ENCODE measurements around the gene CLPX.
"Not testable (repeated sequence)": the region's sequence is repeated elsewhere in the genome, so short reads cannot be mapped to it uniquely, and the experiment has no call there.

CLPX gene

GRCh38 chr15:65184868-65185717 is at the start of gene CLPX:
TSS of gene CLPX (minus strand) at chr15:65185342. CDS start at chr15:65185153, 189 bp downstream.
- DNase-seq: peak; percentile 94

DNA sequence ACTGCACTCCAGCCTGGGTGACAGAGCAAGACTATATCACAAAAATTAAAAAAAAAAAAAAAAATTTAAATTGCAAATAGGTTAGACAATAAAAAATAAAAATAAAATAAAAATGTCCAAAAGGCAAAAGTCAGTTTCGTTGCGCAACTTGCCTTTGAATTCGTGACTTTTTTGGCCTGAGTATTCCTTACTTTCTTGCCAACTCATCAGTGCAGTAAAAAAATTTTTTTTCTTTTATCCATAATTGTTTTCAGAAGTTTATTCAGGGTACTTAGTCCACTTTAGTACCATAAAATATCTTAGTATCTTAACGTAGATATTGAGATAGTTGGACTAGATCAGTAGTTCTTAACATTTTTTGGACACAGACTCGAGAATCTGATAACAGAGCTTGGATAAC is 48.6 kb upstream of the CLPX start:
- DNase-seq: no peak

DNA sequence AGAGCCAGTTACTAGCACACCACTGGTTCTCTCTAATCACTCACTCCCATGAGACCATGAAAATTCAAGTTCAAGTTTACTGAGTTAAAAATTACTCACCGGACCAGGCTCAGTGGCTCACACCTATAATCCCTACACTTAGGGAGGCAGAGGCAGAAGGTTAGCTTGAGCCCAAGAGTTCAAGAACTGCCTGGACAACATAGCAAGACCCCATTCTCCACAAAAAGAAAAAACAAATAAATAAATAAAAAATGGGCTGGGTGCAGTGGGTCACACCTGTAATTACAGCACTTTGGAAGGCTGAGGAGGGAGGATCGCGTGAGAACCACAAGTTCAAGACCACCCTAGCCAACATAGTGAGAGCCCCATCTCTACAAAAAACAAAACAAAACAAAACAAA is 47.4 kb upstream of the CLPX start:
- DNase-seq: no peak

GRCh38 chr15:65231306-65231705 is 46.2 kb upstream of the CLPX start:
- no peak for DNase-seq

DNA sequence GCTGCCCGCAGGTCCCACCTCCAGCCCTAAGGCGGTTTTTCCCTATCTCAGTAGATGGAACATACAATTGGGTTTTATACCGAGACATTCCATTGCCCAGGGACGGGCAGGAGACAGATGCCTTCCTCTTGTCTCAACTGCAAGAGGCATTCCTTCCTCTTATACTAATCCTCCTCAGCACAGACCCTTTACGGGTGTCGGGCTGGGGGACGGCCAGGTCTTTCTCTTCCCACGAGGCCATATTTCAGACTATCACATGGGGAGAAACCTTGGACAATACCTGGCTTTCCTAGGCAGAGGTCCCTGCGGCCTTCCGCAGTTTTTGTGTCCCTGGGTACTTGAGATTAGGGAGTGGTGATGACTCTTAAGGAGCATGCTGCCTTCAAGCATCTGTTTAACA is 41.8 kb upstream of the CLPX start:
- DNase-seq: not testable (repeated sequence)

DNA sequence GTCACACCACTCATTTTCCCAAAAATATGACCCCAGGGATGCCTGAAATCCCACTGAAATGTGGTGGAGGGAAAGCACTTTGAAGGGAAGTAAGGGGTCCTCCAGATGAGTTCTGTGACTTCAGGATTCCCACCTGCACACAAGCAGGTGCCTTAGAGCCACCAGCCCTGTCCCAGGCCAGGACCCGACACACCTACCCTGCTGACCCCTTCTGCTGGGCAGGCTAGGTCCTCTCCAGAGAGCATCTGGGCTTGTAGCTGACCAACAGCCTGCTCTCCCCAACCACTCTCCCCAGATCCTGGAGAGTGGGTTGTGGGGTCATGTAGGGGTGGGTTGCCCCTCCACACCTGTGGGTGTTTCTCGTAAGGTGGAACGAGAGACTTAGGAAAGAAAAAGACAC is 41.1 kb upstream of the CLPX start:
- no peak for DNase-seq

- no peak for DNase-seq
These were observed 38.9 kb upstream of the CLPX start for GRCh38 chr15:65223996-65224395.

- DNase-seq: no peak
These were observed 37.7 kb upstream of the CLPX start for GRCh38 chr15:65222891-65223290.

DNA sequence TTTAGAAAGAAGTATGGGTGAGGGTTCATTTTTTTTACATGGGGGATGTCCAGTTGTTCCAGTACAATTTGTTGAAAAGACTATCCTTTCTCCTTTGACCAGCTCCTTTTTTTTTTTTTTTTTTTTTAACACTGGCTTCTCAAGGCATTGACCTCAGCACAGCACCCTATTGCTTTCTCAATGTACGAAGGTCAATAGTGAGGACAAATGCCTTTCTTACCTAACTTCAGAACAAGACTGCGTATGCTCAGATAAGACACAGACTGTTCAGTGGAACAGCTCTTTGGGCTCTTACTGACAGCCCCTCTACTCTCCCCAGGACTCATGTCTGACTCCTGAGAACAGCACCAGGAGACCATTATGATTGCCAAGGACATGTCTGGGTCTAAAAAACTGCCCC is 36.6 kb upstream of the CLPX start:
- no peak for DNase-seq

DNA sequence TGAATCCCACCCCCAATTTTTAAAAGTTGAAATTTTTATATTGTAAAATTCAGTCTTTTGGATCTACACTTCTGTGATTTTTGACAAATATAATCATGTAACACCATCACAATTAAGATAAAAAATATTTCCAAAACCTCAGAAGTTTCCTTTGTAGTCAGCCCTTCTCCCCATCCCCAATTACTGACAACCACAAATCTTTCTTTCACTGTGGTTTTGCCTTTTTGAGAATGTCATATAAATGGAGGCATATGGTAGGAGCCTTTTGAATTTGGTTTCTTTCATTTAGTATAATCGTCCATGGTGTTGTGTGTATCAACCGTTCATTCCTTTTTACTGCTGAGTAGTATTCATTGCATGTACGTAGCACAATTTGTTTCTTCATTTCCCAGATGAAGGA is 34.0 kb upstream of the CLPX start:
- no peak for DNase-seq

DNA sequence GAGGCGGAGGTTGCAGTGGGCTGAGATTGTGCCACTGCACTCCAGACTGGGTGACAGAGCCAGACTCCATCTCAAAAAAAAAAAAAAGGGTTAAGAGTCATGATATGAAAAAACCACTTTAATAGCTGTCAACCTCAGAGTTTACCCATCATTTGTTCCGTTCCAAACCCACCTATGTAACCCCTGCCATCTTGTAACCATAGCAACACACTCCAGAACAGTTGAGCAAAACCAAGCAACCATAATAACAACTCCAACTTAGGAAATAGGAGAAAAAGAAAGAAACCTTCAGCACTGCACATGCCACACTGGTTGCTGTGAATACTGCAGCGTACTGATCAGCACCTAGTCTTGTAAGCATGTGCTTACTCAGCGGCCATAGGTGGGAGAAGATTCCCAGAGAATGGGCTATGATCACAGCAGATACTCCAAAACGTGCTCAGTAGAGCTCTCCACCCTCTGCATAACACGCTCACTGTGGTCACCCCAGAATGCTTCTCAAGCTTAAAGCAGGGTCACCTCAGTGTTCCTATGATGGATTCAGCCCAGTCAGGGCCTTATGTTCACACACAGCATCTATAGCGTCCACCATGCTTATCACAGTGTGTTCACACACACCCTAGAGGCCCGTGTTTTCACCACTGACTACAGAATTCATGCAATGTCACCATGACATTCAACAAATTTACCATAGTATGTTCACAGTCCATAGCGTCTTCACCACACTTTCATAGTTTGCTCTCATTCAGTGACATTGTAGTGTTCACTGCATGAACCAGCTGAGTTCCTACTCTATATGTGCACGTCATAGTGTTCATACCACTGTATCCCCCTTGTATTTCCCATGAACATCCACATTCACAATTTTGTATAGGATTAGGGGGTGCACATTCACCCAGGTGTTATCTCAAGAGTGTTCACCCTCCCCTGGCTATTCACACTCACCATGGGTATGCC is 32.7 kb upstream of the CLPX start:
- no peak for DNase-seq

- no peak for DNase-seq
These were observed 30.4 kb upstream of the CLPX start for GRCh38 chr15:65215496-65215895.

DNA sequence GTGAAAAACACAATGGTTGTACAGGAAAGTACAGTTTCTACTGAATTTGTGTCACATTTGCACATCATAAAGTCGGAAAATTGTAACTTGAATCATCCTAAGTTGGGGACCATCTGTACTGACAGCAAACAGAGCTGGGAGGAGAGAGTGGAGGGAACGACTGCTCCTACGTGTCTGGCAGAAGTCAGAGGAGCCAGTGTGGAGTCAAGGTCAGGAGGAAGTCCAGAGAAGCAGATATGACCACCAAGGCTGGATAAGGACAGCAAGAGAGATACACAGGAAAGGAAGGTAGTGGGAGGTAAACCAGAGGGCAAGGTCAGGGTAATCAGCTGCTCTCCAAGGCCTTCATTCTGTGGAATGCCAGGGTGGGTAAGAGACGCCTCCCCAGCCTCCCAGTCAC is 28.9 kb upstream of the CLPX start:
- DNase-seq: no peak

DNA sequence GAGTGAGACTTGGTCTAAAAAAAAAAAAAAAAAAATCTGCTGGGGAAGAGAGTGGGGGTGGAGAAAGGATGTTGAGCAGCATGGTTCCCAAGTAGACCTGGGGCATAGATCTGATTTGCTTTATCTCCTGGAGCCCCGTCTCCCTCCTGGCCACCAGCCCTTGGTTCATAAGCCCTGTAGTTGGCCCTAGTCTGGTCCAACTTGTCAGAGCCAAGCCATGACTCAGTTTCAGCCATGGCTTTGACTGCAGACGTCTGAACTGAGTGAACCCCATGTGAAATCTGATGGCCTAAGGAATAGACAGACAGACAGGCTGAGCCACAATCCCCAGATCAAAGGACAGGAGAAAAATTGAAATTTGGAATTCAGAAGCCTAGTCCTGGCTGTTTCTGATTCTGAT is 28.1 kb upstream of the CLPX start:
- DNase-seq: no peak

DNA sequence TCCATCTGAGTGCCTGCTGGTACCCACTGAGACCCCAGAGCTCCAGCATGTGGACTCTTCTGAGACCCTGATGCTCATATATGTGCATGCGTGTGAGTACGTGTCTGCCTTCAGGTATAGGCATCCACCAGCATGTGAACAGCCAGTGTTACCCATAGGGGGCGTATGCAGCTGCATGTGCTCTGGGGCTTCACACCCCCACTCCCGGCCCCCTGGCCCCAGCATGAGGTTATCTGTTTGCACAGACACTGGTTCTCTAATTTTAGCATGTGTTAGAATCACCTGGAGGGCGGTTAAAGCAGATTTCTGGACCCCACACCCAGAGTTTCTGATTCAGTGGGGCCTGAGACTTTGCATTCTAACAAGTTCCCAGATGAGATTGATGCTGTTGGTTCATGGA is 27.0 kb upstream of the CLPX start:
- peak; percentile 36 for DNase-seq

- DNase-seq: no peak
These were observed 26.4 kb upstream of the CLPX start for GRCh38 chr15:65211482-65211982.

- DNase-seq: no peak
These were observed 25.8 kb upstream of the CLPX start, which contains the start of gene CILP for GRCh38 chr15:65210770-65211481. TSS of gene CILP (minus strand) at chr15:65211473. CDS start at chr15:65209755, 1,718 bp downstream.

- no peak for DNase-seq
These were observed 24.8 kb upstream of the CLPX start for GRCh38 chr15:65209701-65210643.

GRCh38 chr15:65208647-65209046 is 23.5 kb upstream of the CLPX start:
- DNase-seq: no peak

DNA sequence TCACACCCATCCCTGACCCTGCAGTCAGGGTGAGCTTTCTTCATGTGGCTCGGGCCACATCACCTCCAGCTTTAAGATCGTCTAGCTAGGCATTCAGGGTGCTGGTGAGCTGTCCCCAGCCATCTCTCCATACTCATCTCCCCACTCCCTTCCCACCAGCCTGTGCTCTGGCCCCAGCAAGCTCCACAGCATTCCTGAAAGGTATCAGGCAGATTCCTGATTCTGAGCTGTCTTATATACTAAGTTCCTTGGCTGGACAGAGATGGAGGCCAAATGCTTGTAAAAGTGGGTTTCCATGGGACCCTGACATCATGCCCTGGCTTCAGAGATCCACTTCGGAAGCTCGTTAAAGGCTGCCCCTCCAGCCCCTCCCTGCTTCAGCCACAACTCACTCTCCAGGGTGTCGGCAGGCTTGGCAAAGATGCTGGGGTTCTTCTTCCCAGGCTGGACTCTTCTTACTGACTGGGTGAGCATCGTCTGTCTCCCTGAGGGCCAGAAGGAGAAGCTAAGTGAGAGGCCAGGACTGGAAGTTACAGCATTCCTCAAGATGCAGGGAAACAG is 22.2 kb upstream of the CLPX start:
- DNase-seq: no peak

GRCh38 chr15:65206750-65207149 is 21.6 kb upstream of the CLPX start:
- DNase-seq: no peak
